IMR-90 (cell line): ENCODE results near the gene EPB41L2.

Experiments used
- BHLHE40 ChIP-seq: fragments of 150-350 bp; IDR thresholded peaks from 2 replicates; pipeline ENCODE4 v1.6.1; 2016; ENCODE audit warnings: mild to moderate bottlenecking, low read depth, low read length
- CTCF ChIP-seq: conservative IDR thresholded peaks from 2 replicates; pipeline ENCODE4 v1.5.1; 2012; ENCODE audit warnings: mild to moderate bottlenecking, low read depth, low read length, improper control_type of control experiment
- FOS ChIP-seq: fragments of 150-350 bp; IDR thresholded peaks from 2 replicates; pipeline ENCODE4 v1.6.1; 2016; ENCODE audit warnings: low read depth, low read length
- MAFK ChIP-seq: IDR thresholded peaks from 2 replicates; pipeline ENCODE4 v1.6.1; 2012; ENCODE audit warnings: low read depth, low read length, improper control_type of control experiment
- MAZ ChIP-seq: IDR thresholded peaks from 2 replicates; pipeline ENCODE4 v1.6.1; 2012; ENCODE audit warnings: low read depth, mild to moderate bottlenecking, low read length, improper control_type of control experiment, moderate library complexity, borderline replicate concordance
- POLR2A ChIP-seq: IDR thresholded peaks from 2 replicates; pipeline ENCODE4 v1.6.1; 2012; ENCODE audit warnings: mild to moderate bottlenecking, low read depth, low read length
- RCOR1 ChIP-seq: IDR thresholded peaks from 2 replicates; pipeline ENCODE4 v1.6.1; 2012; ENCODE audit warnings: mild to moderate bottlenecking, low read length, improper control_type of control experiment; ENCODE audit not compliant: insufficient replicate concordance
- RFX5 ChIP-seq: IDR thresholded peaks from 2 replicates; pipeline ENCODE4 v1.8.0; 2012; ENCODE audit warnings: low read depth, mild to moderate bottlenecking, low read length, moderate library complexity
- USF2 ChIP-seq: fragments of 150-350 bp; IDR thresholded peaks from 2 replicates; pipeline ENCODE4 v1.6.1; 2017; ENCODE audit warnings: mild to moderate bottlenecking, antibody characterized with exemption, low read length, low read depth

GRCh38 chr6:131040866-131041265, 22.2 kb downstream of the EPB41L2 start:
- no peak for TF ChIP-seq USF2
- TF ChIP-seq POLR2A, result no peak
- TF ChIP-seq CTCF, result no peak
- TF ChIP-seq RFX5, result no peak
- no peak for TF ChIP-seq RCOR1
- no peak for TF ChIP-seq FOS
- no peak for TF ChIP-seq BHLHE40
- TF ChIP-seq MAZ, result no peak
- TF ChIP-seq MAFK, result no peak
